Peyer's patch (tissue), 4 donors: ENCODE results near the gene WNT9A.
"Not testable (repeated sequence)": the region's sequence is repeated elsewhere in the genome, so short reads cannot be mapped to it uniquely, and the experiment has no call there.

ENCODE experiments used
- POLR2A ChIP-seq, 2 donors: fragments of 450-650 bp; IDR thresholded peaks; one replicate each; pipeline ENCODE4 v1.5.1; 2017; ENCODE audit warnings: antibody characterized with exemption in 2 of 2, mild to moderate bottlenecking in 2 of 2, moderate library complexity in 2 of 2
- TF ChIP-seq, protein P1 (sequence below), 6 experiments: fragments of 450-650 bp in 4 of 6; fragments of 200-600 bp in 2 of 6; sonication (generic) in 1 of 6; IDR thresholded peaks; one replicate each; pipeline ENCODE4 v1.5.1; 2017 to 2019; ENCODE audit warnings: antibody characterized with exemption in 6 of 6, mild to moderate bottlenecking in 3 of 6, moderate library complexity in 1 of 6

DNA sequence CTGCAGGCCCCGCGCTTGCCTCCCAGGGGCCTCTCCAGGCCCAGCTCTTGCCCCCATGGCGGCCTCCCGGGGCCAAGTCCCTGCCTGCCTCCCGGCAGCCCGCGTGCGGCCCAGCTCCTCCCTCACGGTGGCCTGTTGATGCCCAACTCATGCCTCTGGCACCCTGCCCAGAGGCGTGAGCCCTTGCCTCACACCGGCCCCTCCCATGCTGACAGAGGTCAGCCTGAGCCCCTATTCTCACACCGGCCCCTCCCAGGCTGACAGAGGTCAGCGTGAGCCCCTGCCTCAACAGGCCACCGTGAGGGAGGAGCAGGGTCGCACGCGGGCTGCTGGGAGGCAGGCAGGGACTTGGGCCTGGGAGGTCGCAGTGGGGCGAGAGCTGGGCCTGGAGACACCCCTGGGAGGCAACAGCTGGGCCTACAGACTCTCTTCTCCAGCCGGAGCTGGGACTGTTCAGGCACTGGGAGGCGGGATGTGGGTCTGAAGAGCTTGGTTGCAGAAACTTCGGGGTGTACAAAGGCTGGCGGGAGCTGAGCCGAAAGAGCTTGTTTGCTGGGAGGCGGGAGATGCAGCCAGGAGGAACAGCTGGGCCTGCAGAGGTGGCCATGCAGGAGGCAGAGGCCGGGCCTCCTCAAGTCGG, 24.0 kb upstream of the WNT9A start:
- TF ChIP-seq, protein P1, sequence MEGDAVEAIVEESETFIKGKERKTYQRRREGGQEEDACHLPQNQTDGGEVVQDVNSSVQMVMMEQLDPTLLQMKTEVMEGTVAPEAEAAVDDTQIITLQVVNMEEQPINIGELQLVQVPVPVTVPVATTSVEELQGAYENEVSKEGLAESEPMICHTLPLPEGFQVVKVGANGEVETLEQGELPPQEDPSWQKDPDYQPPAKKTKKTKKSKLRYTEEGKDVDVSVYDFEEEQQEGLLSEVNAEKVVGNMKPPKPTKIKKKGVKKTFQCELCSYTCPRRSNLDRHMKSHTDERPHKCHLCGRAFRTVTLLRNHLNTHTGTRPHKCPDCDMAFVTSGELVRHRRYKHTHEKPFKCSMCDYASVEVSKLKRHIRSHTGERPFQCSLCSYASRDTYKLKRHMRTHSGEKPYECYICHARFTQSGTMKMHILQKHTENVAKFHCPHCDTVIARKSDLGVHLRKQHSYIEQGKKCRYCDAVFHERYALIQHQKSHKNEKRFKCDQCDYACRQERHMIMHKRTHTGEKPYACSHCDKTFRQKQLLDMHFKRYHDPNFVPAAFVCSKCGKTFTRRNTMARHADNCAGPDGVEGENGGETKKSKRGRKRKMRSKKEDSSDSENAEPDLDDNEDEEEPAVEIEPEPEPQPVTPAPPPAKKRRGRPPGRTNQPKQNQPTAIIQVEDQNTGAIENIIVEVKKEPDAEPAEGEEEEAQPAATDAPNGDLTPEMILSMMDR (IDR thresholded peaks at IDR 0.05) = not testable (repeated sequence)
- not testable (repeated sequence) for TF ChIP-seq POLR2A (IDR thresholded peaks at IDR 0.05)
